HepG2 (cell line): Measurements from ENCODE around the gene RNF123. TPM values are rescaled to one million over a fixed set of nuclear protein-coding genes. Genes with fewer than 3 reads are reported as not detected.
"Not testable (repeated sequence)": the region's sequence is repeated elsewhere in the genome, so short reads cannot be mapped to it uniquely, and the experiment has no call there.

ENCODE experiments used
- ATAC-seq: fragments of 200-7000 bp; cut with Tn5 transposase; 3 replicates; pipeline ENCODE4 v1.9.1; 2020; ENCODE audit warnings: mild to moderate bottlenecking, moderate library complexity
- BruUV-seq: library from RNA; stranded (reverse); fragments of 400-500 nt; replicated peaks from 2 replicates; lab custom pipeline; 2021; lab: Mats Ljungman, UMichigan
- CTCF ChIA-PET: fragments of 300-600 bp; formaldehyde crosslinking; extraction: SDS; loops from one replicate; lab custom pipeline; 2021; ENCODE audit warnings: low total read pairs, inconsistent platforms, low intra/inter-chr PET ratio; lab: Yijun Ruan, JAX
- POLR2A ChIA-PET: fragments of 350-600 bp; sonication (Branson Sonifier 250); formaldehyde crosslinking; loops from one replicate; lab custom pipeline; 2020; ENCODE audit warnings: antibody characterized with exemption, inconsistent platforms; lab: Yijun Ruan, JAX
- DNase-seq: peaks from one replicate; pipeline ENCODE4 v3.0.0-alpha.2; 2015; ENCODE audit warnings: low spot score
- FAIRE-seq: peaks from 3 replicates; lab custom pipeline; 2011; peaks lifted over from hg19 to GRCh38; lab: Jason Lieb, UNC
- H2AFZ ChIP-seq: one replicate; pipeline ENCODE4 v1.6.1; 2011; ENCODE audit warnings: low read length, inconsistent platforms
- H3K27ac ChIP-seq: fragments of 300-600 bp; 3 replicates; pipeline ENCODE4 v1.8.0; 2011; ENCODE audit warnings: mixed run types, mild to moderate bottlenecking, mixed read lengths, low read length, inconsistent platforms; ENCODE audit not compliant: insufficient read depth; ENCODE audit errors: extremely low read length
- H3K27me3 ChIP-seq, 2 experiments: fragments of 200-600 bp in 1 of 2; 2 replicates in 1 of 2; 3 replicates in 1 of 2; pipeline versions ENCODE4 v1.6.0 to v1.8.0; 2011; ENCODE audit warnings: low read length in 2 of 2, mild to moderate bottlenecking in 2 of 2, moderate library complexity in 2 of 2, inconsistent platforms in 1 of 2; ENCODE audit not compliant: insufficient read depth in 2 of 2, control insufficient read depth in 1 of 2
- H3K36me3 ChIP-seq, 2 experiments: fragments of 200-600 bp in 1 of 2; replicated peaks in 1 of 2; 2 replicates in 1 of 2; 3 replicates in 1 of 2; pipeline versions ENCODE4 v1.5.1 to v1.8.0; 2011; ENCODE audit warnings: low read length in 2 of 2, inconsistent platforms in 1 of 2; ENCODE audit not compliant: insufficient read depth in 2 of 2, control insufficient read depth in 1 of 2
- H3K4me1 ChIP-seq: 2 replicates; pipeline ENCODE4 v1.5.1; 2012; ENCODE audit warnings: low read length, inconsistent platforms; ENCODE audit not compliant: insufficient read depth
- H3K4me2 ChIP-seq: 2 replicates; pipeline ENCODE4 v1.6.0; 2011; ENCODE audit warnings: low read depth, low read length, inconsistent platforms
- H3K4me3 ChIP-seq, 3 experiments: fragments of 200-600 bp in 1 of 3; sonication (generic), shearing (Covaris generic) in 1 of 3; replicated peaks in 1 of 3; 2 replicates each; pipeline ENCODE4 v1.5.1; 2011 to 2016; ENCODE audit warnings: low read length in 3 of 3, inconsistent platforms in 2 of 3, low read depth in 2 of 3, mild to moderate bottlenecking in 2 of 3, control low read depth in 1 of 3, mixed read lengths in 1 of 3; ENCODE audit not compliant: insufficient read depth in 1 of 3
- H3K79me2 ChIP-seq: one replicate; pipeline ENCODE4 v1.6.1; 2011; ENCODE audit warnings: low read length, inconsistent platforms; ENCODE audit not compliant: insufficient read depth
- H3K9ac ChIP-seq: 2 replicates; pipeline ENCODE4 v1.6.0; 2011; ENCODE audit warnings: mild to moderate bottlenecking, low read depth, low read length, inconsistent platforms; ENCODE audit not compliant: insufficient read depth
- H3K9me3 ChIP-seq: 2 replicates; pipeline ENCODE4 v1.5.1; 2012; ENCODE audit warnings: mild to moderate bottlenecking, low read length
- H4K20me1 ChIP-seq: 2 replicates; pipeline ENCODE4 v1.6.0; 2011; ENCODE audit warnings: inconsistent platforms, mild to moderate bottlenecking, low read length, moderate library complexity; ENCODE audit not compliant: insufficient read depth
- EED ChIP-seq: sonication (generic); formaldehyde crosslinking; IDR thresholded peaks from 2 replicates; pipeline ENCODE4 v1.5.0; 2020; ENCODE audit warnings: mild to moderate bottlenecking, missing genetic modification reagents
- ZNF224 ChIP-seq: sonication (generic); formaldehyde crosslinking; IDR thresholded peaks from 2 replicates; pipeline ENCODE4 v1.5.0; 2020; ENCODE audit warnings: mild to moderate bottlenecking, missing genetic modification reagents
- ZNF747 ChIP-seq: sonication (generic); formaldehyde crosslinking; IDR thresholded peaks from 2 replicates; pipeline ENCODE4 v1.8.1; 2023; ENCODE audit warnings: missing genetic modification reagents, mild to moderate bottlenecking, borderline replicate concordance
- WGBS: methylation state at CpG from one replicate; pipeline ENCODE4 v1.1.6; 2017; ENCODE audit warnings: low lambda C conversion rate; 5-methylcytosine and 5-hydroxymethylcytosine counted together
- in situ Hi-C: cut with HindIII; loops from 2 replicates; pipeline ENCODE4 v1.10.0; 2017; ENCODE audit warnings: low pct_unique_long_range_greater_than_20kb; ENCODE audit not compliant: extremely low pct_ligation_motif_present
- intact Hi-C: fragments of 100-400 bp; cut with micrococcal nuclease; formaldehyde crosslinking; loops from one replicate; pipeline ENCODE4 v1.10.0; 2022; ENCODE audit not compliant: unreplicated experiment
- polyA plus RNA-seq, 8 experiments: library from polyadenylated mRNA; depleted of rRNA in 3 of 8; stranded (reverse) in 7 of 8; unstranded in 1 of 8; fragments of >200 nt; fragmentation: Illumina TruSeq in 4 of 8; extraction: Trizol in 4 of 8; gene quantifications; 2 replicates each; pipeline versions ENCODE4 v1.2.1 to v1.2.3, GENCODE V29; 2011 to 2016; ENCODE audit warnings: low read depth in 4 of 8, missing spikeins in 1 of 8, mixed read lengths in 1 of 8; ENCODE audit not compliant: insufficient read depth in 1 of 8
- total RNA-seq, 5 experiments: library from RNA; depleted of rRNA; stranded (reverse); fragments of >200 nt; fragmentation: Illumina TruSeq; extraction: Trizol; gene quantifications; 2 replicates each; pipeline ENCODE4 v1.2.3, GENCODE V29; 2016; ENCODE audit warnings: low read depth in 1 of 5

The RNF123 gene
- total and polyA plus RNA-seq, 2 of the 13 experiments (the other 11 are each of a cell fraction or from before 2014, with no cell fraction given): 29.9 to 82.2 TPM

DNA sequence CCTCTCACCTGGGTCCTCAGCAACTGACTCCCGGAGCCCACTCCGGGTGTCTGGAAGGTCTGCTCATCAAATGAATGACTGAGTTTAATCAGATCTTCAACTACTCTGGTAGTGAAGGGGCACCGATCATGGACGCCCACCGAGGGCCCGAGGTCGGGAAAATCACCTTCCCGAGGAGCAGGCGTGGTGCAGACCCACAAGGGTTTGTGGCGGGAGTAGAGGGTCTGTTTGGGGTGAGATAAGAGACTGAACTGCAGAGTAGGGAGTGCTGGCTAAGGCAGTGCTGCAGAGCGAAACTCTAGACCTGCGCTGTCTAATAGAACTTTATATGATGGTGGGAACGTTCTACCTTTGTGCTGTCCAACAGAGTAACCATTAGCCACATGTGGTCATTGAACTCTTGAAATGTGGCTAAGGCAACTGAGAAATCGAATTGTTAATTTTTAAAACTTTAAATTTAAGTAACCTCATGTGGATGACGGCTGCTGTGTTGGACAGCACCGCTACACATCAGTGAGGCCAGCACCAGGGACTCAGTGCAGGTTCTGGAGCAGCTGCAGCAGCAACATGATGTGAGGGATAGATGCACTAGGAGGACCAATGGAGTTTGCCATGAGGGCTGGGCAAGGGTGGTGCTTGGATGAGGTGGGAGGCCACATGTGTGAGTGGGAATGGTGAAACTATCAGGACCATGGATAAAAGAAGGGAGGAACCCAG, 709 bp downstream of the RNF123 start:
- Histone ChIP-seq H3K9ac (peak overlapping the region; percentile 97), H3K4me1 (peaks cover 44% of the 10 kb centered on the region), H3K27ac (peak overlapping the region; percentile 96), H3K4me3 (peak overlapping the region; percentile 75 to 96 (median 89))
- intact Hi-C loops, DNase-seq, CTCF ChIA-PET, H2AFZ ChIP-seq, ATAC-seq, H3K9me3 ChIP-seq, H4K20me1 ChIP-seq, in situ Hi-C loops: not testable (repeated sequence)
- TF ChIP-seq EED (CRISPR knock-in tag) (peak; percentile 8; the same call in 1 of the 2 replicates), ZNF747 (CRISPR knock-in tag) (peak; percentile 2; the same call in 1 of the 2 replicates), ZNF224 (CRISPR knock-in tag) (0 out of 2 replicates have a peak, but pooled peaks have one; percentile 14)
- TF ChIP-seq, all 625 proteins: peak for 3; not testable (repeated sequence) for 622
- FAIRE-seq, BruUV-seq, H3K36me3 ChIP-seq, H3K27me3 ChIP-seq: not testable (repeated sequence)
- 7% methylated on average over 14 of the region's 16 CpGs for WGBS
- Histone ChIP-seq H3K79me2 (peaks cover 44% of the 10 kb centered on the region), H3K4me2 (peak overlapping the region; percentile 96)
- POLR2A ChIA-PET: interaction anchor here (1.9 to 2.3 kb wide), 3 partner anchors 17 to 240 kb away, joined by 4 to 18 read pairs (median 5); partner anchors contain the start of gene MON1A

DNA sequence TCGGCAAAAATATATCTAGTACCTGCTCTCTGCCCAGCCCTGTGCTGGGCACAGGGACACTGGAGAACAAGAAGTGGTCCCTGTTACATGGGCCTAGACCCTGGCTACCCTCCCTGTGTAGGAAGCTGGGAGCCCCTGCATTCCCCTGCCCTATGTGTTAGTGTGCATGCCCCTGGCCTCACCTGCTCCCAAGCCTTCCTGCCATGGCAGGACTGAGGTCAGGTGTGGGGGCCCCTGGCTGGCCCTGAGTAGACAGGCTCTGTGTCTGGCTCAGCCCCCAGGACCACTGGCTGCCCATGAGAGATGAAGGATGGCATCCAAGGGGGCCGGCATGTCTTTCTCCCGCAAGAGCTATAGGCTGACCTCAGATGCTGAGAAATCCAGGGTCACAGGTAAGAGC, 1.5 kb downstream of the RNF123 start:
- in situ Hi-C loops, CTCF ChIA-PET, H3K9me3 ChIP-seq, H3K27me3 ChIP-seq, POLR2A ChIA-PET, H3K36me3 ChIP-seq, H3K27ac ChIP-seq, H2AFZ ChIP-seq, DNase-seq, H4K20me1 ChIP-seq, ATAC-seq, BruUV-seq, intact Hi-C loops, FAIRE-seq: not testable (repeated sequence)
- H3K4me3 ChIP-seq: peak overlapping the region in 2 of 3 experiments; percentile 13 to 16; a peak in 3 of 6 replicates
- peak overlapping the region; percentile 96 for H3K4me2 ChIP-seq
- peak overlapping the region; percentile 29; the same call in 1 of the 2 replicates for H3K9ac ChIP-seq
- no CpG with 5 or more reads among the region's 3 CpGs for WGBS
- peaks cover 41% of the 10 kb centered on the region for H3K4me1 ChIP-seq
- peaks cover 44% of the 10 kb centered on the region for H3K79me2 ChIP-seq

DNA sequence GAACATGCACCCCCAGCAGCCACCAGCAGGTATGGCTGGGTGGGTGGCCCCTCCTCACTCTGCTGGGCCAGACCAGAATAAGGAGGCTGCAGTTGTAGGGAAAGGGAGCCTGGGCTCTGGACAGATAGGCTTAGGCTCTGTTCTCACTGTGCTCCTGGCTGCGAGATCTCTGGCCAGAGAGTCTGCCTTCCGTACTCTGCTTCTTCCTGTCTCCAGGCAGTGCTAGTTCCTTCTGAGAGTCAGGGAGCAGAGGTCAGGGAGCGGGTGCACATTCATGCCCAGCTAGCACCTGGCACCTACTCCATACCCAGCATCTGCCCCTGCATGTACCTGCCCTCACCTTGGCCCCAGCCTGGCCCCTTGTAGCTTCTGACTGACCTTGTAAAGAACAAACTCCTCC, 2.1 kb downstream of the RNF123 start:
- in situ Hi-C loops, POLR2A ChIA-PET, H2AFZ ChIP-seq, BruUV-seq, H3K36me3 ChIP-seq, FAIRE-seq, H3K9ac ChIP-seq, ATAC-seq, H3K4me3 ChIP-seq, H3K27me3 ChIP-seq, intact Hi-C loops, H3K27ac ChIP-seq, DNase-seq, CTCF ChIA-PET, H3K9me3 ChIP-seq, H4K20me1 ChIP-seq: not testable (repeated sequence)
- H3K79me2 ChIP-seq: peaks cover 44% of the 10 kb centered on the region
- H3K4me1 ChIP-seq: peaks cover 41% of the 10 kb centered on the region
- peak overlapping the region; percentile 96; the same call in 1 of the 2 replicates for H3K4me2 ChIP-seq
- 92% methylated on average over 2 of the region's 3 CpGs for WGBS
